ENCODE results near the gene ANKLE1. TPM values are rescaled to one million over a fixed set of nuclear protein-coding genes. Genes with fewer than 3 reads are reported as not detected.

The ANKLE1 gene
- total RNA-seq, 1 experiment from 2014 or later = 9.1 TPM

DNA sequence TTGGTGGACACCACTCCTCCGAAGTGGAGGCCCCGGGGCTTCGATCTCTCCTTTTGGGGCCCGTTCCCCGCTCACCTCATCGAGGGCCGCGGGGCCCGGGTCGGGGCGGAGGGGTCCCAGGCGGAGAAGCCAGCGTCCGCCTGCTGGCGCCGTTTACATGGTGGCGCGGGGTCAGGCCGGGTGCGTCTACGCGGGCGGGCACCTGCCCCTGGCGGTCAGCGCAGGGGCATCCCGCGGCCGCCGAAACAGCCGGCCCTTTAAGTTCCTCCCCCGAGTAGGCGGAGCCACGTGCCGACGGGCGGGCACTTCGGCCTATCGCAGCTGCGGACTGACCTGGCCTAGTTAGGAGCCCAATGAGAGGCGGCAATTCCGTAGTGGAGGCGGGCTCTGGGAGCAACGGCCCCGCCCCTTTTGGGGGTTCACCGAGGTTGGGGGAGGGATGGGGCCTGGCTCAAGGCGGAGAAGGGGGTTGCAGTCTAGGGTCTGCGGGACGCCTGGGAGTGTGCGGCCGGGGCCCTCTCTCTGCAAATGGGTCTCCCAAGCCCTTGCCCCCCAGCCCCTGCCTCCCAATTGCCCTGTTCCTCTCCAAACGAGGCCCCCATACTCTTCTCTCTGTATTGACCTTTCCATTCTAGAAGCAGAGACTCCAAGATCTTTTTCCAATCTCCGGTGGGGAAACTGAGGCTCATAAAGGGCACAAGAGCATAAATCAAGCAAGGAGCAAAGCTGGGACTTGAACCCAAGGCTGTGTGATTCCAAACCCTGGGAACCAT lies 21.7 kb downstream of the ANKLE1 start, which contains the start of gene ABHD8:
TSS of gene ABHD8 (minus strand) at position 259 of the 773 bp plus-strand sequence. CDS start 1,809 bp downstream, outside the sequence.
- ChIA-PET POLR2A (interaction anchor here (1.5 kb wide), 1 partner anchor 24 kb away, joined by 4 read pairs; no protein-coding TSS in a partner anchor), CTCF (interaction anchor here (0.7 to 2.1 kb wide), 6 partner anchors 11 to 177 kb away, joined by 3 to 8 read pairs (median 4); no protein-coding TSS in a partner anchor)
- peak; percentile 99 for DNase-seq (ENCODE audit: low spot score)
- peaks cover 37% of the 10 kb centered on the region for H3K4me1 Mint-ChIP-seq
- H3K9me3 Mint-ChIP-seq = peaks cover under 1% of the 10 kb centered on the region
- peak; percentile 81 for ATAC-seq
- H3K4me3 Mint-ChIP-seq = peak within 1 kb of the TSS; percentile 68
- H3K27ac Mint-ChIP-seq = peak within 1 kb of the TSS; percentile 57; the same call in 1 of the 2 replicates
- peaks cover 11% of the 10 kb centered on the region for H3K36me3 Mint-ChIP-seq
- H3K27me3 Mint-ChIP-seq (ENCODE audit: low read depth) = no peaks in the 10 kb centered on the region
- TF ChIP-seq PRRX2 (CRISPR knock-in tag; IDR thresholded peaks at IDR 0.05) (no peak), MLX (CRISPR knock-in tag; IDR thresholded peaks at IDR 0.05) (no peak), OVOL2 (CRISPR knock-in tag; IDR thresholded peaks at IDR 0.05; ENCODE audit: borderline replicate concordance) (no peak), TEAD4 (CRISPR knock-in tag; IDR thresholded peaks at IDR 0.05) (no peak), ZNF219 (CRISPR knock-in tag; IDR thresholded peaks at IDR 0.05; ENCODE audit: borderline replicate concordance) (no peak), JUN (CRISPR knock-in tag; IDR thresholded peaks at IDR 0.05) (no peak), AFF4 (CRISPR knock-in tag; IDR thresholded peaks at IDR 0.05; ENCODE audit: borderline replicate concordance) (no peak), CBFB (CRISPR knock-in tag; IDR thresholded peaks at IDR 0.05; ENCODE audit: low read depth) (no peak), NFATC4 (CRISPR knock-in tag; IDR thresholded peaks at IDR 0.05) (no peak), TEAD1 (CRISPR knock-in tag; IDR thresholded peaks at IDR 0.05) (0 out of 2 replicates have a peak, but pooled peaks have one; percentile 59), E2F5 (CRISPR knock-in tag; IDR thresholded peaks at IDR 0.05) (peak; percentile 70; the same call in 1 of the 2 replicates), AR (CRISPR knock-in tag; IDR thresholded peaks at IDR 0.05) (no peak), ZNF396 (CRISPR knock-in tag; IDR thresholded peaks at IDR 0.05; ENCODE audit: borderline replicate concordance) (no peak), CTCF (IDR thresholded peaks at IDR 0.05) (0 out of 2 replicates have a peak, but pooled peaks have one; percentile 21), IRF2 (CRISPR knock-in tag; IDR thresholded peaks at IDR 0.05; ENCODE audit: borderline replicate concordance, low read depth) (no peak), ATF2 (CRISPR knock-in tag; IDR thresholded peaks at IDR 0.05; ENCODE audit: borderline replicate concordance, low read depth) (no peak), JAZF1 (CRISPR knock-in tag; IDR thresholded peaks at IDR 0.05) (no peak)
- TF ChIP-seq, protein P1, sequence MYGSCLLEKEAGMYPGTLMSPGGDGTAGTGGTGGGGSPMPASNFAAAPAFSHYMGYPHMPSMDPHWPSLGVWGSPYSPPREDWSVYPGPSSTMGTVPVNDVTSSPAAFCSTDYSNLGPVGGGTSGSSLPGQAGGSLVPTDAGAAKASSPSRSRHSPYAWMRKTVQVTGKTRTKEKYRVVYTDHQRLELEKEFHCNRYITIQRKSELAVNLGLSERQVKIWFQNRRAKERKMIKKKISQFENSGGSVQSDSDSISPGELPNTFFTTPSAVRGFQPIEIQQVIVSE (CRISPR knock-in tag; IDR thresholded peaks at IDR 0.05; ENCODE audit: borderline replicate concordance) = no peak
- TF ChIP-seq, protein P2, sequence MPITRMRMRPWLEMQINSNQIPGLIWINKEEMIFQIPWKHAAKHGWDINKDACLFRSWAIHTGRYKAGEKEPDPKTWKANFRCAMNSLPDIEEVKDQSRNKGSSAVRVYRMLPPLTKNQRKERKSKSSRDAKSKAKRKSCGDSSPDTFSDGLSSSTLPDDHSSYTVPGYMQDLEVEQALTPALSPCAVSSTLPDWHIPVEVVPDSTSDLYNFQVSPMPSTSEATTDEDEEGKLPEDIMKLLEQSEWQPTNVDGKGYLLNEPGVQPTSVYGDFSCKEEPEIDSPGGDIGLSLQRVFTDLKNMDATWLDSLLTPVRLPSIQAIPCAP (CRISPR knock-in tag; IDR thresholded peaks at IDR 0.05) = no peak
- TF ChIP-seq, protein P3, sequence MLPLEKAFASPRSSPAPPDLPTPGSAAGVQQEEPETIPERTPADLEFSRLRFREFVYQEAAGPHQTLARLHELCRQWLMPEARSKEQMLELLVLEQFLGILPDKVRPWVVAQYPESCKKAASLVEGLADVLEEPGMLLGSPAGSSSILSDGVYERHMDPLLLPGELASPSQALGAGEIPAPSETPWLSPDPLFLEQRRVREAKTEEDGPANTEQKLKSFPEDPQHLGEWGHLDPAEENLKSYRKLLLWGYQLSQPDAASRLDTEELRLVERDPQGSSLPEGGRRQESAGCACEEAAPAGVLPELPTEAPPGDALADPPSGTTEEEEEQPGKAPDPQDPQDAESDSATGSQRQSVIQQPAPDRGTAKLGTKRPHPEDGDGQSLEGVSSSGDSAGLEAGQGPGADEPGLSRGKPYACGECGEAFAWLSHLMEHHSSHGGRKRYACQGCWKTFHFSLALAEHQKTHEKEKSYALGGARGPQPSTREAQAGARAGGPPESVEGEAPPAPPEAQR (CRISPR knock-in tag; IDR thresholded peaks at IDR 0.05) = no peak
- TF ChIP-seq, protein P4, sequence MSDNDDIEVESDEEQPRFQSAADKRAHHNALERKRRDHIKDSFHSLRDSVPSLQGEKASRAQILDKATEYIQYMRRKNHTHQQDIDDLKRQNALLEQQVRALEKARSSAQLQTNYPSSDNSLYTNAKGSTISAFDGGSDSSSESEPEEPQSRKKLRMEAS (CRISPR knock-in tag; IDR thresholded peaks at IDR 0.05) = peak; percentile 61; the same call in 1 of the 2 replicates

All from WTC11 (cell line).